Measurements from ENCODE around the gene AKIP1.
"Not testable (repeated sequence)": the region's sequence is repeated elsewhere in the genome, so short reads cannot be mapped to it uniquely, and the experiment has no call there.

AKIP1 gene

DNA sequence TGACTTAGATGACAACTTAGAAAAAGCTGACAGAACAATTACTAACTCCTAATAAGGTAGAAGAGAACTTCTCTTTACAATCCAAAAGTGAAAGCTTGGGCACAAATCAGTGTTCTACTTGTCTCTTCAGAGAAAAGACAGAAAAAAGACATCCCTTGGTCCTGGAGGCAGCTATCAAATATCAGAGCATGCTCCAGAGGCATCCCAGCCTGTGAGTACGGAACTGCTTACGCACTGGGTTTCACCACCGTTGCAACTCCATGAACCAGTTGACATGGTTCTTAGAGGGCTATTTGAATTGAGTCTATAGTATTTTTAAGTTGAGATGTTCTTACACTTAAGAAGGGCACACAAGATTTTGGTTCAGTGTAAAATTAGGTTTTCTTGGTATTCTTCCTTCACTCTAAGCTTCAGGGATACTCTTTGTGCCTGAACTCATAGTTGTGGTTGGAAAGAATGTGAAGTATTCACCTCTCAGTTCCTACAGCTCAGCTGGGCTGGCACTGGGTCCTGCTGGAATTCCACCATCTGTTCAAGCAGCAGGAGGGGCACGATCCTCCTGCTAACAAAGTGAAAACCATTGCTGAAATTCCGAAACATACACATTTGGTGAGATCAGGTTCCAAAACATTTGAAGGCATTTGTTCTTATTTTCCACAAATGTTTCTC lies 6.3 kb downstream of the AKIP1 start:
- DNase-seq, result no peak

DNA sequence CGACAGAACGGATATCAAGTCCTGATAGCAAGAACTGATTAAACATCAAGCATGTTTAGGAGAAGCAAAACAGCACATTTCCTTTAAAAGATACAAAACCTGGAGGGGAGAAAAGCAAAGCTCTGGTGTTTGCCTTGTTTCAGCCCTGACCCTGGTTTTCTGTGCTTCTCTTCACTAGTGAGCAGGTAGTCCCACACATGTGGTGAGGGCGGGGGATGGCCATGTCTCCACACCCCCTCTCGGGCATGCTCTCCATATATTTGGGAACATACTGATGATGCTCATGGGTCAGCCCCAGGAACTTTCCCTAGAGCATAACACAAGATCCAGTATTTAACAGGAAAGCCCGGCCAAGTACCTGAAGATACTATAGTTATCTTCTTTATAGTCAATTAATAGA lies 11.7 kb downstream of the AKIP1 start:
- DNase-seq, result no peak

DNA sequence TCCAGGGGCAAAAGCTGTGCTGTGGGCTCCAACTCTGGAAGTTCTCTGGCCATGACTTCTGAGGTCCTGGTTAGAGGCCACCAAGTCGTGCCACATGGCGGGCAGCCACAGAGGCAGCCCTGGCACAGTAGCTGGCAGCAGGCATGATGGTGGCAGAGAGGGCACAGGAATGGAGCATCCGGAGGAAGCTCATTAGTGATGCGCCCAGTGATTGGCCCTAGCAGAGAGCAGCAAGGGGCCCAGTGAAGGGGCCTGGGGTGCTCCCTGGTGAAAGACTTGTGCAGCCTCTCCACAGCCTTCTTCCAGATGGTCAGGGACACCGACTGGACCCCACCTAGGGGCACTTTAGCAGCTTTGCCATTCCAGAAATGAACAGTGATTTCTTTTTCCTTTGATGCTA lies 14.7 kb downstream of the AKIP1 start:
- DNase-seq, result no peak

DNA sequence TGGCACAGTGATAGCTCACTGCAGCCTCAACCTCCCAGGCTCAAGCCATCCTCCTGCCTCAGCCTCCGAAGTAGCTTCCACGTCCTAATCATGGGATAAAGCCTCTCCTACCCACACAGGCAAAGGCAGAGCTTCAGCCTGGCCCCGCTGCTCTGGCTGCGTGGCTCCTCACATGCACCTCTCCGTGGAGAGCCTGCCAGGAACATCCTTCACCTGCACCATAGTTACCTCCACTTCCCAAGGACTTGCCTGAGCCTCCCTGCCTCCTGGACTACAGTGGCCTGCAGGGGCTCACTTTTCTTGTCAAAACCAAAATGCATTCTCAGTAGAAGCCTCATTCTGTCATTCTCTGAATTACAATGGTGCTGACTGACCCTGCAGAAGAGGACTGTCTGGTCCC lies 15.2 kb downstream of the AKIP1 start:
- no peak for DNase-seq

DNA sequence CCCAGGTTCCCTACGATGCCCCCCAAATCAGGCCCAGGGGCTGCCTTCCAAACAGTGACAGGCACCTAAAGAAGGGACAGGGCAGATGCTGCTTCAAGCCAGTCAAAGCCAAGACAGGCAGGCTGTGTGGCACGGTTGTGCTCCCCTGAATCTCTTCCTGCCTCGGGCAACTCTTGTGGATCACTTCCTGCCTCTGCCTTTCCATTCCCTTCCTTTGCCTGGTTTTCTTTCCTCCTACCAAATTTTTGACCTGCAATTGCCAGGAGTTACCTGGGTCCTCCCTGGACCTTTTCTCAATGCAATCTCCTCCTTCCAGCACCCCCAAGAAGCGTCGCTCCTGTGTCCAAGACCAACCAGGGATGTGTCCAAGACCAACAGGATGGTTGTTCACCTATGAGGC lies 16.2 kb downstream of the AKIP1 start:
- no peak for DNase-seq

DNA sequence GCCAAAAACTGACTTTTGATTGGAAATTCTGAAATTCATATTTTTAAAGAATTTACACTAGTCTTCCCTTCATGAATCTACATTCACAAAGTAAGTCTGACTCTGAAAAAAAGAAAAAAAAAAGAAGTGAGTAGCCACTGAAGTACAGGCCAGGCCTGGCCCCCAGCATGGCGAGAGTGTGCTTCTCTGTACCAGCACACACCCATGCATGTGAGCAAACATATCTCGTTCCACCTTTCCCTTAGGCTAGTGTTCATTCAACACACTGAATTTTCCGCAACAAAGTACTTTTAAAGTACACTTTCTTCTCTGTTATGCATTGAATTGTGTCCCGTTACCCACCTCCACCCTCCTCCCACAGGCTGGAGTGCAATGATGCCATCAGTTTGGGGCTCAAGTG lies 17.2 kb downstream of the AKIP1 start:
- no peak for DNase-seq

DNA sequence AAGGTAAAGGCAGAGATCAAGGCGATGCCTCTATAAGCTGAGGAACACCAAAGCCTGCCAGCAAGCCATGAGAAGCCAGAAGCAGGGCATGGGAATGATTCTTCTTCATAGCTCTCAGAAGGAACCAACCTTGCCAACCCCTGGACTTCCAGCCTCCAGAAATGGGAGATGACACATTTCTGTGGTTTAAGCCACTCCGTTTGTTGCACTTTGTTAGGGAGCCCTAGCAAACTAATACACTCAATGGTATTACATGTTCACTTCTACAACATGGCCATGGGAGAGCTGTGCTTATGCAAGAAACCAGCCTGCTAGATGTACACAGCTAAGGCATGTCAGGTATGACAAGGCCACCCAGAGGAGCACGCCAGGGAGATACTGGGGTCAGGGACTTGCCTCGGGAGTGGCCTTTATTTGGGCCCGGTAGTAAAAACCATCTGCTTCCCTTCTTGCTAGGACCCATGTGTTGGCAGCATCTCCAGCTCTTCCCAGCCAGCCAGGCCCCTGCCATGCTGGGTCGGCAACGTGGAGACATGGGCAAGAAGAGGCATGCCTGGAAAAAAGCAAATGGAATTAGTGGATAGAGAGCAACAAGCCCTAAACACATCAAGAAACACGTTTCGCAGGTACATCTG lies 18.1 kb downstream of the AKIP1 start:
- no peak for DNase-seq

DNA sequence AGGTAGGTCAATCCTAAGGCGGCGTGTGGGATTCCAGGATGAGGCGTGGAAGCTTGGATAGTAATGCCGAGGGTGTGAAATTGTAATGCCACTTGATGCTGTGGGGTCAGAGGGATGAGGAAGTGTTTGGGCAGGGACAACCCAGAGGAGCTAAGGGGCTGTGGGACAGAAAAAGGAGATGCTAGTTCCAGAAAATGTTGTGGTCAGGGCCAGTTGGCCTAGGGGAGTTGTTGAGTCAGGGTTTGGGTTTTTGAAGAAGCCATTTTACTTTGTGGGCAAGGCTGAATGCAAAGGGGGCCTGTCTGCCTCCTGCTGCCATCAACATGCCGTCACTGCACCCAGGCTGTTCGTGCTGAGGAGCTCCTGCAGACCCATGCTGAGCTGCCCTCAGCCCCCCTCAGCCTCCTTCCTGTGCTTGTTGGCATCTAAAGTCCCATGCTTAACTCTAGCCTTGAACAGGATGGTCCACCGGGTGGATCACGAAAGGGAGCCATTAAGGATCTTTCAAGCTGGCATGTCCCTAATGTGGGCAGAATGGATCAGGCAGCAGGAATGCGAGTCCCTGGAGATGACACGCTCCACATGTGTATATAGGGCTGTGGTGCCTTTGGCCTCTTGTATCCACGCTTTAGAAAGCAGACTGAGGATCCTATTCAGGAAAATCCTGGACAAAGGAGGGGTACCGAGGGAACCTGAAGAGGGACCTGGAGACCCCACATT lies 19.6 kb downstream of the AKIP1 start:
- DNase-seq, result no peak

DNA sequence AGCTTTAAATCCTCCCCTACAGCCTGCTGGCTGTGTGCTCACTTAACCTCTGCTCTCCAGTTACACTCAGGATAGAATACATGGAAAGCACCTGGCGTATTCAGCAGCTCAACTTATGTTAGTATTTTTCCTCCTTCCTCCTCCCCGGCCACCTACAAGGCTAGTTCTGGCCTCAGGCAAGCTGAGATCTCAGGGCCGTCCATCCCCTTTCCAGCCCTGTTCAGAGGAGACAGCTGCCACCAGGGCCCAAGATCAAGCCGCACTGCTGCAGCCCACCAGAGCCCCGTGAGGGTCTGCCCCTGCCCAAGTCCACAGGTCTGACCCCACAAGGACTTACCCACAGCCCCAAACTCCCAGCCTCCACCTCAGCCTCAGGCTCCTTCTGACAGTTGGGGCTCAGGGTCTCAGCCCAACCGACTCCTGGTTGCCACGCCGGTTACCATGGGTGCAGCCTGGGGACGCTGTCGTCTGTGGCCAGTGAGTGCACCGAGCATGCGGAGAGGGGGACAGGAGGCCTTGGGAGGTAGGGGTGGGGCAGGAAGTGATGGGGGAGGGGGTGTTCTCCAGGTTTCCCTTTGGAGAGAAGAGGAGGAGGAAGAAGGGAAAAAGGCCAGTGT lies 21.7 kb downstream of the AKIP1 start, which contains the start of gene C11orf16:
C11orf16 (minus strand) TSS at position 384 of the 617 bp plus-strand sequence. CDS start 639 bp downstream, outside the sequence.
- no peak for DNase-seq

DNA sequence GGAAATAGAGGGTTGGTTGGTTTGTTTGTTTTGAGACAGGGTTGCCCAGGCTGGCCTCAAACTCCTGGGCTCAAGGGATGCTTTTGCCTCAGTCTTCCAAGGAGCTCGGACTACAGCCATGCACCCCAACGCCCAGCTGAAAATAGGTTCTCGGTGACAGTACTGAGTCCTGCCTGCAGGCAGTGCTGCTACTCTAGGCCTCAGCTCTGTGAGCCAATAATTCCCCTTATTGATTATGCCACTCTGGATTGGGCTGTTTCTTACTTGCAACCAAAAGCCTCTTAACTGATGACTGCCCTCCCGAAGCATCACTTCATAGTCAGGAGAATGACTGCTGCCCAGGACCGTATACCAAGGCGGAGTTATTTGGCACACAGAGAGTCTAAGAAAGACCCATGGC lies 22.9 kb downstream of the AKIP1 start:
- no peak for DNase-seq

DNA sequence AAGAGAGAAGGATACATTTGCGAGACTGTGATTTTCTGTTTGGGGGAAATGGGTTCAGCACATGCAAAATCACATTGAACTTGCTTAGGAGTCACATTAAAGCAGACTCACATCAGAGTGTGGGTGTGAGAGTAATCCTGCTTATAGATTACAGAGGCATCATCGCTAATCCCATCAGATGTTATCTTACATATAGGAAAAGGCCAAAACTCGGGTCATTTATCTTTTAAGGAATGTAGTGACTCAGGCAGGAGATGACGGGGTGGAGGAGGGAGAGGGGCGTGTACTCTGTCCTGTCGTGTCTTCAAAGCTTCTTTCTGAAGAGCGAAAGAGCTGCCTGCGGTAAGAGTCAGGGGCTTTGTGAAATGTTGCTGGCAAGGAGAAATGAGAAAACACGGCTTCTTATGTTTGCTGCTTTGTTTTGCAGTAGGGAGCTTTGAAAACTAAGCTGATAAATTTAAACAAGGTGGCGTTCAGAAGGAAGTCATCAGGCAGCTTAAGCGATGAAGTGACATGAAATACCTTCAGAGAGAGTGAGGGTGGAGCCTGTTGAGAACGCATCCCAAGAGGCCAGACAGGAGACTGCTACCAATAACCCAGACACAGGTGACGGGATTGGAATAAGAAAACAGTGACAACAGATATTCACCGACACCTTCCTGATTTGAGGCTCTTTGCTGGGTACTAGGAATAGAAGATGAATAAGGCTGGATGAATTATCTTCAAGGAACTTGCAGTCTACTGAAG lies 23.9 kb downstream of the AKIP1 start:
- DNase-seq, result no peak

DNA sequence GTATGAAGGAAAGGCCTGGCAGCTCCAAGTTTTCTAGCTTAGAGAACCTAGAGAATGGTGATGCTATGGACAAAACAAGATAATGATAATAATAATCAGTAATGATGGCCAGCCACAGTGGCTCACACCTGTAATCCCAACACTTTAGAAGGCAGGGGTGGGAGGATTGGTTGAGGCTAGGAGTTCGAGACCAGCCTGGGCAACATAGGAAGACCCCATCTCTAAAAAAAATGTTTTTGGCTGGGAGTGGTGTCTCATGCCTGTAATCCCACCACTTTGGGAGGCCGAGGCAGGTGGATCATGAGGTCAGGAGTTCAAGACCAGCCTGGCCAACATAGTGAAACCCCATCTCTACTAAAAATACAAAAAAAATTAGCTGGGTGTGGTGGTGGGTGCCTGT lies 24.8 kb downstream of the AKIP1 start:
- not testable (repeated sequence) for DNase-seq

DNA sequence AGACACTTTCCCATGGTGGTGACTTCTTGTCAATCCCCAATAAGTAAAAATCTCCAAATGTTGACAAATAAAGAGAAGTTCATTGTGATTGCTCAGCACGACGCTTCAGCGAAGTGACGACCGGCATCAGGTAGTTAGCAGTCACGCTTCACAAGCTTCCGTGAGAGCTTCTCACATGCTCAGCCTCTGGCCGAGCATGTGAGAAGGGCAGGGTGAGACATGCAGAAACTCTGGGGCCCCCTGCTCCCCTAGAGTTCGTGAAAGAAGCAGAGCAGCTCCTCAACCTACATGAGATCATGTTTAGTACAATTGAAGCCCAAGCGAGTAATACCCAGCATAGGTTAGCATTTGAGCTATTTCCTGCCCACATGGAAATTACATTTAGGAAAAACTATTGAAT lies 26.2 kb downstream of the AKIP1 start:
- DNase-seq, result no peak

DNA sequence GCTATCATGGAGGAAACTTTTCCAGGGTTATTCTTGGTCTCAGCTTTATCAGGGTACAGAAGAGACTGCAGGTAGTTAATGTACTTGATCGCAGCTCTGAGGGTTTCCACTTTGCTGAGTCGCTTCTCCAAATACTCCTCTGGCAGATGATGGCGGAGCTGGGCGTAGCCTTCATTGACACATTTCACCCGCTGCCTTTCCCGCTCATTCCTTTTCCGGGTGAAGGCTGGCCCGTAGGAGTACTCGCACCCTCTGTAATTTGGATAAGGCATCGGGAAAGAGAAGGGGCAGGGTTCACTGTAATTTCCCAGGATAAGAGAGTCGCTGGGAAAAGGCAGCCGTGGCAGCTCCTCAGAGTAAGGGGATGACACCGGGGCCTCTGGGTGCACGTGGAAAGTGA lies 26.7 kb downstream of the AKIP1 start:
- DNase-seq, result no peak

DNA sequence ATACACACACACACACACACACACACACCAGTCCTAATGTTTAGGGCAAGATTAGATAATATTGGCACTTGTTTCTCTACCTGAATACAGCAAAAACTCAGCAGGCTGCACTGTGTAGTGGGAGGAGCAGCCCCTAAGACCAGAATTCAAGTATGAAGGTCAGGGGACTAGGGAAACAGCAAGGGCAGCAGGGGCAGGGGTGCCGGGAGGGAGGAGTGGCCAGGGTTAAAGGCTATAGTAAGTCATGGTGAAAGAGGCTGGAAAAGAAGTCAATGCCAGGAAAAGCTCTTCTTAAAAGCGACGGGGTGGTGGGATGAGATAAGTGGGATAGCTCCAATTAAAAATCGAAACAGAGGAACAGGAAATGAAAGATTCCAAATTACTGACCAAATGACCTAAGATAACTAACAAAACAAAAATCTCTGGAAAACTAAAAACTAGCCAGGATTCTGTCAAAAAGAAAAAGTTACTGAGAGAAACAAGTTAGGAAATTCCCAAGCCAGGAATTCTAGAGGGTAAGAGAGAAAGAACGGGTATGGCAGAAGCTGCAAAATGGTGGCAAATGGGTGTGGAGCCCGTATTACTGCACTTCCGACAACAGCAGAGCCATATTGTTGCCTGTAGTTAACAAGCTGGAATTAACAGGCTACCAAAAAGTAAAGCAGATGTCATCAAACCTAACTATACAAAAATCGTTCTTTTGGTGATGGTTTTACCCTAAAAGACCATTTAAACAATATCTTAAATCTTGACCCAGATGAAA lies 30.5 kb downstream of the AKIP1 start:
- DNase-seq, result no peak

DNA sequence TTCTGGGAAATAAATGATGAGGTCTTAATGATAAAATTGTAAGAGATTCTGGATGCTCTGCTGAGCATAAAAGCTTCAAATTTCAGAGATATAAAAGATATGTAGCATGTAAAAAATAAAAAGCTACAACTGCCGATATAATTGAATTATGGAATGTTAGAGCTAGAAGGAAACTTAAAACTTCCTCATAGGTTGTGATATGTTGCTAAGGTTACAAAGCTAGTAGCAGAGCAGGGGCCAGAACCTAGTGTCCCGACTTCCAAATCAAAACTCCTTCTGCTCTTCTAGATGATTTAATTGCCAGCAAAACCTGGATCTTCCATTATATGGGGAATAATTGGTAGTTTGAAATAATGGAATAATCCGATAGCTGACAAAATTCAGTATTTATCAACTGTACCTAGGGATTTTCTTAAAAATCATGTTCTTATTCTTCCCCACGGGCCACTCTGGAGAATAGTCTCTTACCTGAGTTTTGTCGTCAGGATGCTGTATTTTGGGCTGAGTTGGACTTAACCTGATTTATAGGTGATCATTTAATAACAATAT lies 31.6 kb downstream of the AKIP1 start, which contains the start of gene ASCL3:
ASCL3 (minus strand) TSS at position 499 of the 549 bp plus-strand sequence. CDS start 4,855 bp downstream, outside the sequence.
- no peak for DNase-seq

DNA sequence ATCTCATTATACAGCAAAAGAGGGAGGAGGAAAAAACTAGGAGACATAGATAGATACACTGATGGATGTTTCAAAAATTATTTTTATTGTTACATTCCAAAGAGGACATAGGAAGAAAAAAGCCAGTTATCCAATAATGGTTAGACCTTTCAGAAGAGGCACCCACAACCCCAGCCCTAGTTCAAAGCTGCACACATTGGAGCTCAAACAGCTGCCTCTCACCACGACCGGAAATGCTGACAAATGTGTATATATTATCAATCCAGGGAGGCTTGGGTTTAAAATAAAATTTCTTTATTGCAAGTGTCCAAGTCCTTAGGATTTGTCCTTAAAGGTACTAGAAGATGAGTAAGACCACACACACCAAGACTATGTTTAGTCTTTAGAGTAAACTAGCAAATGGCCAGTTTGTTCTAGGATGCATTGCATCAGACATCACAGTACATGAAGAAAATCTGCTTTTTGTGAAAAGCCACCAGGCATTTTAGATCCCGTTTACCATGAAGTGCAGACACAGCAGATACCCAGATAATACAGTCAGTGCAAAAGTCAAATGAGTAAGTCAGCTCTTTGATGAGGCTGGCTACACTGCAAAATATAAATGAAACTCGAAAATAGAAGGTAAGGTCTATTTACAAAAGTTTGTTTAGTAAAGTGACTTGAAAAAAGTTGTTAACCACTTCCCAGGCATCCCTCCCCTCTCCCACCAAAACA lies 36.4 kb downstream of the AKIP1 start:
- DNase-seq, result no peak

DNA sequence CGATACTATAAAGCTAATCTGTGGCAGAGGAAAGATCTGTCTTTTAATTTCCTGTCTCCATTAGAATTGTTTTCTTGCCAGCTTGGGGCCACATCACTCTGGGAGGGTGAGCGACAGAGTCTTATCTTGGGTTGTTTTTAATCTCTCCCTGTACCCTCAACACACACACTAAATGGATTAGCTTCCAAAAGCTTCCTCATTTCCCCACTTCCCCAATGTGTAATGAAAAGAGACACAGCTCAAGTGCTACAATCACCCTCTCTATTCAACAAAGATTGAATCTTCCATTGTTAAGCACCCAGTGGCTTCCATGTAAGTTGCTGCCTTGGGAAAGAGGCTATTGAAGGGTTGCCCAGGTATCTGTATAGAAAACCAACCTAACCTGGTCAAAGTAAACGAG lies 37.9 kb downstream of the AKIP1 start:
- DNase-seq, result peak in 1 of 2 donors; percentile 22

DNA sequence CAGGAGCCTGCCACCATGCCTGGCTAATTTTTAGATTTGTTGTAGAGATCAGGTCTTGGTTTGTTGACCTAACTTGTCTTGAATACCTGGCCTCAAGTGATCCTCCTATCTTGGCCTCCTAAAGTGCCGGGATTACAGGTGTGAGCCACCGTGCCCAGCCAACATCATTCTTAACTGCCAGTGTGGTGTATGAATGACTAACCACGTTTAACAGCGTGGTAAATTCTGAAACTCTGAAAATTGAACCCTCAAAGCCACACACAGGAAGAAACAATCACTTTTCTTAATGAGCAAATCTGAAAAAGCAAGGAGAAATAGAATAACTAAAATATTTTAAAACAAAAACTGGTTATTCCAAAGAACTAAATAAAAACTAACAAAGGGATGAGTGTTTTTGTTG lies 45.9 kb downstream of the AKIP1 start:
- DNase-seq, result no peak

DNA sequence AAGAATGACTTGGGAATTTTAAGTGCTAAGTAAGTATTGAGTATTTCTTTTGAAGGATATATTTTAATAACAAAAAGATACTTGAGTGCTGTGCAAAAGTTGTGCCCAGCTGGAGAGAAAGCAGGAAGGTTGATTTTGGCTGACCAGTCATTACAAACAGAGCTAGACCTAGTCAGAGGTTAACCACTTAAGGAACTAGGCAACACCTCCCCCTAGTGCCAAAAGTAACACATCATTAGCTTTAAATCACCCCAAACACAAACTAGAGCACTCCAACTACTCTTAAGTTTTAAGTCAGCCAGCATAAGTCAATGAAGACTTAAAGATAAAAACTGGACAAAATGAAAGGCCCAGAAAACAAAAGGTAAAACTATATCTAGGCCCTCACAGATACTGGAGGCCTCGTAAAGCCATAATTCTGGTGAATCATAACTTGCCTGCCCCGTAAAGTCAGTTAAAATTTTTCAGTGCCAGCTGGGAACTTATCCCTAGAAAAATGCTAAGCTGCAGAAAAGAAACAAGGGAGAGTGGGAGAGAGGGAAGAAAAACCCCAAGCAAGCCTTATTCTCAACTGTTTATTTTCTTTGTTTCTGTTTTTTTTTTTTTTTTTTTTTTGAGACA lies 48.7 kb downstream of the AKIP1 start:
- DNase-seq, result peak; percentile 77 to 82

Measured in inflammatory macrophage (primary cell).